K562 (cell line): Measurements from ENCODE around the gene SAXO1.

Source experiments
- MED1 ChIP-seq: sonication (generic); formaldehyde crosslinking; IDR thresholded peaks from 2 replicates; pipeline ENCODE4 v1.8.1; 2023; ENCODE audit warnings: missing genetic modification reagents, borderline replicate concordance
- TF ChIP-seq, protein P1 (sequence below): fragments of 450-650 bp; IDR thresholded peaks from 2 replicates; pipeline ENCODE4 v1.6.1; 2018; ENCODE audit not compliant: partially characterized antibody

DNA sequence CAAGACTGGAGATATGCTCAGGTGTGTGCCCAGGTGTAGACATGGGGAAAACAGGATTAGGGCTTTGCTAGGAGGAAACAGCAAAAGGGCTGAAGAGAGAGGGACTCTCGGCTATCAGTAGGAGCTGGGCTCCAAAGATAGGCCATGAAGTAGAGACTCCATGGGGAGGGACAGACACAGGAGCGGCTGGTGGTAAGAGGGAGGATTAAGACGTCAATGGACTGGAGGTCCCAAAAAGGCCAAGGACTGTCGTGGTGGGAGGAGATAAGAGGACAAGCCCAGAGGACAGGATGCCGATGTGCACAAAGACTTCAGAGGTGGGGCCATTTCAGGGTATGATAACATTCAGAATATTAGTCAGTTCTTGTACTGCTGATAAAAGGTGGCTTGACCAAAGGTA lies 93.1 kb downstream of the SAXO1 start:
- TF ChIP-seq, protein P1, sequence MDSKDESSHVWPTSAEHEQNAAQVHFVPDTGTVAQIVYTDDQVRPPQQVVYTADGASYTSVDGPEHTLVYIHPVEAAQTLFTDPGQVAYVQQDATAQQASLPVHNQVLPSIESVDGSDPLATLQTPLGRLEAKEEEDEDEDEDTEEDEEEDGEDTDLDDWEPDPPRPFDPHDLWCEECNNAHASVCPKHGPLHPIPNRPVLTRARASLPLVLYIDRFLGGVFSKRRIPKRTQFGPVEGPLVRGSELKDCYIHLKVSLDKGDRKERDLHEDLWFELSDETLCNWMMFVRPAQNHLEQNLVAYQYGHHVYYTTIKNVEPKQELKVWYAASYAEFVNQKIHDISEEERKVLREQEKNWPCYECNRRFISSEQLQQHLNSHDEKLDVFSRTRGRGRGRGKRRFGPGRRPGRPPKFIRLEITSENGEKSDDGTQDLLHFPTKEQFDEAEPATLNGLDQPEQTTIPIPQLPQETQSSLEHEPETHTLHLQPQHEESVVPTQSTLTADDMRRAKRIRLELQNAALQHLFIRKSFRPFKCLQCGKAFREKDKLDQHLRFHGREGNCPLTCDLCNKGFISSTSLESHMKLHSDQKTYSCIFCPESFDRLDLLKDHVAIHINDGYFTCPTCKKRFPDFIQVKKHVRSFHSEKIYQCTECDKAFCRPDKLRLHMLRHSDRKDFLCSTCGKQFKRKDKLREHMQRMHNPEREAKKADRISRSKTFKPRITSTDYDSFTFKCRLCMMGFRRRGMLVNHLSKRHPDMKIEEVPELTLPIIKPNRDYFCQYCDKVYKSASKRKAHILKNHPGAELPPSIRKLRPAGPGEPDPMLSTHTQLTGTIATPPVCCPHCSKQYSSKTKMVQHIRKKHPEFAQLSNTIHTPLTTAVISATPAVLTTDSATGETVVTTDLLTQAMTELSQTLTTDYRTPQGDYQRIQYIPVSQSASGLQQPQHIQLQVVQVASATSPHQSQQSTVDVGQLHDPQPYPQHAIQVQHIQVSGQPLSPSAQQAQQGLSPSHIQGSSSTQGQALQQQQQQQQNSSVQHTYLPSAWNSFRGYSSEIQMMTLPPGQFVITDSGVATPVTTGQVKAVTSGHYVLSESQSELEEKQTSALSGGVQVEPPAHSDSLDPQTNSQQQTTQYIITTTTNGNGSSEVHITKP: no peak
- no peak for TF ChIP-seq MED1 (CRISPR knock-in tag)
